ENCODE measurements around the gene RBM18.

Gene RBM18

GRCh38 chr9:122244349-122244748 is 20.3 kb downstream of the RBM18 start:
- Histone ChIP-seq H2BK15ac (replicated peaks; ENCODE audit: low read depth) (no peak overlapping the region), H3K4me3 (ENCODE audit: low read length) (no peak overlapping the region), H3K4me2 (ENCODE audit: low read length) (no peak overlapping the region), H3K4me1 (ENCODE audit: control insufficient read depth, low read depth, low read length) (no peaks in the 10 kb centered on the region), H3K56ac (ENCODE audit: low read length) (no peak overlapping the region), H2AK5ac (ENCODE audit: low read length) (no peak overlapping the region), H4K8ac (ENCODE audit: low read depth, low read length) (no peak overlapping the region), H4K5ac (ENCODE audit: low read length) (no peak overlapping the region), H3K27ac (ENCODE audit: low read depth, low read length) (no peak overlapping the region), H3K23ac (ENCODE audit: low read length) (no peak overlapping the region), H3K4ac (ENCODE audit: low read depth, low read length) (no peak overlapping the region), H3K36me3 (ENCODE audit: control insufficient read depth, insufficient read depth, low read length) (peaks cover 6% of the 10 kb centered on the region), H3K18ac (ENCODE audit: low read length) (no peak overlapping the region), H3K79me1 (ENCODE audit: low read length) (no peaks in the 10 kb centered on the region), H3K27me3 (ENCODE audit: insufficient read depth, low read length, poor library complexity) (no peaks in the 10 kb centered on the region), H3K79me2 (ENCODE audit: control insufficient read depth, insufficient read depth, low read length) (no peaks in the 10 kb centered on the region), H3K9ac (ENCODE audit: low read length) (no peak overlapping the region), H2BK120ac (ENCODE audit: low read depth, low read length) (no peak overlapping the region), H2BK5ac (ENCODE audit: low read length) (no peak overlapping the region)
- no CpG with 5 or more reads among the region's 3 CpGs for WGBS (ENCODE audit: extremely low coverage, insufficient coverage, low lambda C conversion rate)
- DNase-seq: no peak

- no CpG with 5 or more reads among the region's 5 CpGs for WGBS (ENCODE audit: extremely low coverage, insufficient coverage, low lambda C conversion rate)
Observed at GRCh38 chr9:122239722-122240121, 24.9 kb downstream of the RBM18 start.

GRCh38 chr9:122236681-122237080 is 28.0 kb downstream of the RBM18 start:
- Histone ChIP-seq H3K27me3 (ENCODE audit: insufficient read depth, low read length, poor library complexity) (no peaks in the 10 kb centered on the region), H3K79me2 (ENCODE audit: control insufficient read depth, insufficient read depth, low read length) (no peaks in the 10 kb centered on the region), H3K79me1 (ENCODE audit: low read length) (no peaks in the 10 kb centered on the region), H4K8ac (ENCODE audit: low read depth, low read length) (no peak overlapping the region), H3K4me3 (ENCODE audit: low read length) (no peak overlapping the region), H3K9ac (ENCODE audit: low read length) (no peak overlapping the region), H3K18ac (ENCODE audit: low read length) (no peak overlapping the region), H3K27ac (ENCODE audit: low read depth, low read length) (no peak overlapping the region), H2AK5ac (ENCODE audit: low read length) (no peak overlapping the region), H3K56ac (ENCODE audit: low read length) (no peak overlapping the region), H4K5ac (ENCODE audit: low read length) (no peak overlapping the region), H2BK5ac (ENCODE audit: low read length) (no peak overlapping the region), H3K23ac (ENCODE audit: low read length) (no peak overlapping the region), H3K4ac (ENCODE audit: low read depth, low read length) (no peak overlapping the region), H3K4me1 (ENCODE audit: control insufficient read depth, low read depth, low read length) (no peaks in the 10 kb centered on the region), H3K4me2 (ENCODE audit: low read length) (no peak overlapping the region), H2BK120ac (ENCODE audit: low read depth, low read length) (no peak overlapping the region), H3K36me3 (ENCODE audit: control insufficient read depth, insufficient read depth, low read length) (peaks cover under 1% of the 10 kb centered on the region), H2BK15ac (replicated peaks; ENCODE audit: low read depth) (no peak overlapping the region)
- WGBS (ENCODE audit: extremely low coverage, insufficient coverage, low lambda C conversion rate): no CpG with 5 or more reads among the region's 10 CpGs
- DNase-seq: no peak

More at GRCh38 chr9:122239722-122240121, 24.9 kb downstream of the RBM18 start:
- Histone ChIP-seq H2BK5ac (ENCODE audit: low read length) (no peak overlapping the region), H4K5ac (ENCODE audit: low read length) (no peak overlapping the region), H3K56ac (ENCODE audit: low read length) (no peak overlapping the region), H3K18ac (ENCODE audit: low read length) (no peak overlapping the region), H2BK120ac (ENCODE audit: low read depth, low read length) (no peak overlapping the region), H3K4me1 (ENCODE audit: control insufficient read depth, low read depth, low read length) (no peaks in the 10 kb centered on the region), H3K9ac (ENCODE audit: low read length) (no peak overlapping the region), H3K4ac (ENCODE audit: low read depth, low read length) (no peak overlapping the region), H3K79me2 (ENCODE audit: control insufficient read depth, insufficient read depth, low read length) (no peaks in the 10 kb centered on the region), H2AK5ac (ENCODE audit: low read length) (no peak overlapping the region), H3K27ac (ENCODE audit: low read depth, low read length) (no peak overlapping the region), H3K4me2 (ENCODE audit: low read length) (no peak overlapping the region), H3K27me3 (ENCODE audit: insufficient read depth, low read length, poor library complexity) (no peaks in the 10 kb centered on the region), H4K8ac (ENCODE audit: low read depth, low read length) (no peak overlapping the region), H3K4me3 (ENCODE audit: low read length) (no peak overlapping the region), H3K36me3 (ENCODE audit: control insufficient read depth, insufficient read depth, low read length) (peaks cover 4% of the 10 kb centered on the region), H3K23ac (ENCODE audit: low read length) (no peak overlapping the region), H3K79me1 (ENCODE audit: low read length) (no peaks in the 10 kb centered on the region), H2BK15ac (replicated peaks; ENCODE audit: low read depth) (no peak overlapping the region)
- DNase-seq: no peak

GRCh38 chr9:122234022-122234748 is 30.5 kb downstream of the RBM18 start:
- H3K27me3 ChIP-seq (ENCODE audit: insufficient read depth, low read length, poor library complexity): peaks cover 23% of the 10 kb centered on the region
- no peak for DNase-seq

GRCh38 chr9:122232796-122233306 is 31.8 kb downstream of the RBM18 start:
- Histone ChIP-seq H3K79me2 (ENCODE audit: control insufficient read depth, insufficient read depth, low read length) (no peaks in the 10 kb centered on the region), H4K8ac (ENCODE audit: low read depth, low read length) (no peak overlapping the region), H4K5ac (ENCODE audit: low read length) (no peak overlapping the region), H2BK5ac (ENCODE audit: low read length) (no peak overlapping the region), H3K4me3 (ENCODE audit: low read length) (no peak overlapping the region), H3K36me3 (ENCODE audit: control insufficient read depth, insufficient read depth, low read length) (no peaks in the 10 kb centered on the region), H3K4me1 (ENCODE audit: control insufficient read depth, low read depth, low read length) (no peaks in the 10 kb centered on the region), H2BK15ac (replicated peaks; ENCODE audit: low read depth) (no peak overlapping the region), H2BK120ac (ENCODE audit: low read depth, low read length) (no peak overlapping the region), H3K18ac (ENCODE audit: low read length) (no peak overlapping the region), H3K27ac (ENCODE audit: low read depth, low read length) (no peak overlapping the region), H3K23ac (ENCODE audit: low read length) (no peak overlapping the region), H3K27me3 (ENCODE audit: insufficient read depth, low read length, poor library complexity) (peaks cover 33% of the 10 kb centered on the region), H3K4me2 (ENCODE audit: low read length) (no peak overlapping the region), H3K56ac (ENCODE audit: low read length) (no peak overlapping the region), H3K9ac (ENCODE audit: low read length) (no peak overlapping the region), H3K79me1 (ENCODE audit: low read length) (no peaks in the 10 kb centered on the region), H2AK5ac (ENCODE audit: low read length) (no peak overlapping the region), H3K4ac (ENCODE audit: low read depth, low read length) (no peak overlapping the region)
- no peak for DNase-seq
- no CpG with 5 or more reads among the region's 6 CpGs for WGBS (ENCODE audit: extremely low coverage, insufficient coverage, low lambda C conversion rate)

More at GRCh38 chr9:122234022-122234748, 30.5 kb downstream of the RBM18 start:
- Histone ChIP-seq H3K56ac (ENCODE audit: low read length) (no peak overlapping the region), H3K9ac (ENCODE audit: low read length) (no peak overlapping the region), H3K79me1 (ENCODE audit: low read length) (no peaks in the 10 kb centered on the region), H2BK5ac (ENCODE audit: low read length) (no peak overlapping the region), H3K36me3 (ENCODE audit: control insufficient read depth, insufficient read depth, low read length) (no peaks in the 10 kb centered on the region), H3K4me2 (ENCODE audit: low read length) (no peak overlapping the region), H3K4ac (ENCODE audit: low read depth, low read length) (no peak overlapping the region), H3K4me3 (ENCODE audit: low read length) (no peak overlapping the region), H3K27ac (ENCODE audit: low read depth, low read length) (no peak overlapping the region), H3K79me2 (ENCODE audit: control insufficient read depth, insufficient read depth, low read length) (no peaks in the 10 kb centered on the region), H4K8ac (ENCODE audit: low read depth, low read length) (no peak overlapping the region), H4K5ac (ENCODE audit: low read length) (no peak overlapping the region), H3K23ac (ENCODE audit: low read length) (no peak overlapping the region), H2BK15ac (replicated peaks; ENCODE audit: low read depth) (no peak overlapping the region), H3K18ac (ENCODE audit: low read length) (no peak overlapping the region), H2AK5ac (ENCODE audit: low read length) (no peak overlapping the region), H2BK120ac (ENCODE audit: low read depth, low read length) (no peak overlapping the region), H3K4me1 (ENCODE audit: control insufficient read depth, low read depth, low read length) (no peaks in the 10 kb centered on the region)
- no CpG with 5 or more reads among the region's 7 CpGs for WGBS (ENCODE audit: extremely low coverage, insufficient coverage, low lambda C conversion rate)

- Histone ChIP-seq H2BK120ac (ENCODE audit: low read depth, low read length) (no peak overlapping the region), H3K79me1 (ENCODE audit: low read length) (no peaks in the 10 kb centered on the region), H3K4me1 (ENCODE audit: control insufficient read depth, low read depth, low read length) (no peaks in the 10 kb centered on the region), H3K9ac (ENCODE audit: low read length) (no peak overlapping the region), H3K4me2 (ENCODE audit: low read length) (no peak overlapping the region), H3K36me3 (ENCODE audit: control insufficient read depth, insufficient read depth, low read length) (no peaks in the 10 kb centered on the region), H3K18ac (ENCODE audit: low read length) (no peak overlapping the region), H2BK5ac (ENCODE audit: low read length) (no peak overlapping the region), H2BK15ac (replicated peaks; ENCODE audit: low read depth) (no peak overlapping the region), H3K4ac (ENCODE audit: low read depth, low read length) (no peak overlapping the region), H3K79me2 (ENCODE audit: control insufficient read depth, insufficient read depth, low read length) (no peaks in the 10 kb centered on the region), H3K4me3 (ENCODE audit: low read length) (no peak overlapping the region), H2AK5ac (ENCODE audit: low read length) (no peak overlapping the region), H3K23ac (ENCODE audit: low read length) (peak overlapping the region; percentile 66), H4K8ac (ENCODE audit: low read depth, low read length) (no peak overlapping the region), H3K27me3 (ENCODE audit: insufficient read depth, low read length, poor library complexity) (peaks cover 63% of the 10 kb centered on the region), H4K5ac (ENCODE audit: low read length) (no peak overlapping the region), H3K27ac (ENCODE audit: low read depth, low read length) (no peak overlapping the region), H3K56ac (ENCODE audit: low read length) (no peak overlapping the region)
- no peak for DNase-seq
- no CpG with 5 or more reads among the region's 4 CpGs for WGBS (ENCODE audit: extremely low coverage, insufficient coverage, low lambda C conversion rate)
Observed at GRCh38 chr9:122229485-122229837, 35.2 kb downstream of the RBM18 start.
